Neural cell (in vitro differentiated cells): ENCODE results near the gene TOPORS. TPM values are rescaled to one million over a fixed set of nuclear protein-coding genes. Genes with fewer than 3 reads are reported as not detected.
"Not testable (repeated sequence)": the region's sequence is repeated elsewhere in the genome, so short reads cannot be mapped to it uniquely, and the experiment has no call there.

Experiments used
- H2AFZ ChIP-seq: fragments of 200-600, 300-800 bp; sonication (generic), shearing (Covaris generic); 2 replicates; pipeline ENCODE4 v1.6.0; 2014; ENCODE audit warnings: low read depth, mild to moderate bottlenecking, antibody characterized with exemption, low read length, moderate library complexity
- H3F3A ChIP-seq: fragments of 200-600 bp; shearing (Covaris generic); 2 replicates; pipeline ENCODE4 v1.6.1; 2016; ENCODE audit warnings: mild to moderate bottlenecking, moderate library complexity, mixed read lengths, antibody characterized with exemption, low read length; ENCODE audit not compliant: insufficient read depth, poor library complexity, severe bottlenecking
- H3K27ac ChIP-seq: fragments of 200-600, 300-800 bp; sonication (generic), shearing (Covaris generic); 2 replicates; pipeline ENCODE4 v1.5.1; 2014; ENCODE audit warnings: mild to moderate bottlenecking, low read length, moderate library complexity
- H3K27me3 ChIP-seq: fragments of 300-800, 200-600 bp; sonication (generic), shearing (Covaris generic); 2 replicates; pipeline ENCODE4 v1.6.0; 2014; ENCODE audit warnings: mild to moderate bottlenecking, low read depth, low read length, moderate library complexity; ENCODE audit not compliant: insufficient read depth
- H3K36me3 ChIP-seq: fragments of 300-800, 200-600 bp; sonication (generic), shearing (Covaris generic); 2 replicates; pipeline ENCODE4 v1.5.1; 2014; ENCODE audit warnings: mild to moderate bottlenecking, antibody characterized with exemption, low read length, moderate library complexity; ENCODE audit not compliant: insufficient read depth
- H3K4me2 ChIP-seq: fragments of 300-800, 200-600 bp; sonication (generic), shearing (Covaris generic); 2 replicates; pipeline ENCODE4 v1.6.0; 2014; ENCODE audit warnings: mild to moderate bottlenecking, low read length
- H3K4me3 ChIP-seq: fragments of 300-800, 200-600 bp; sonication (generic), shearing (Covaris generic); 2 replicates; pipeline ENCODE4 v1.5.1; 2014; ENCODE audit warnings: mild to moderate bottlenecking, low read length, moderate library complexity
- H3K79me2 ChIP-seq: fragments of 200-600 bp; shearing (Covaris generic); replicated peaks from 2 replicates; pipeline ENCODE4 v1.6.0; 2014; ENCODE audit warnings: mild to moderate bottlenecking, low read length, moderate library complexity; ENCODE audit not compliant: insufficient read depth
- H3K9ac ChIP-seq: fragments of 300-800, 200-600 bp; sonication (generic), shearing (Covaris generic); 2 replicates; pipeline ENCODE4 v1.6.1; 2016; ENCODE audit warnings: mild to moderate bottlenecking, low read length, mixed read lengths
- H3K9me2 ChIP-seq: fragments of 200-600 bp; shearing (Covaris generic); 2 replicates; pipeline ENCODE4 v1.6.1; 2016; ENCODE audit warnings: mild to moderate bottlenecking, low read length, mixed read lengths; ENCODE audit not compliant: insufficient read depth
- H3K9me3 ChIP-seq: fragments of 200-600, 300-800 bp; sonication (generic), shearing (Covaris generic); 2 replicates; pipeline ENCODE4 v1.6.1; 2016; ENCODE audit warnings: mild to moderate bottlenecking, mixed run types, low read length, moderate library complexity, mixed read lengths
- H4K20me1 ChIP-seq: fragments of 200-600 bp; shearing (Covaris generic); 2 replicates; pipeline ENCODE4 v1.6.1; 2016; ENCODE audit warnings: mild to moderate bottlenecking, mixed run types; ENCODE audit not compliant: insufficient read depth
- EP300 ChIP-seq: fragments of 450-650 bp; conservative IDR thresholded peaks from 2 replicates; pipeline ENCODE4 v1.6.1; 2014; ENCODE audit warnings: antibody characterized with exemption, mild to moderate bottlenecking, moderate library complexity; ENCODE audit not compliant: poor library complexity, severe bottlenecking
- EZH2 ChIP-seq: fragments of 200-600, 300-800 bp; shearing (Covaris generic), sonication (generic); IDR thresholded peaks from 2 replicates; pipeline ENCODE4 v1.6.1; 2014; ENCODE audit warnings: antibody characterized with exemption, low read length, borderline replicate concordance, mild to moderate bottlenecking; ENCODE audit not compliant: insufficient read depth, poor library complexity, severe bottlenecking
- MXI1 ChIP-seq: fragments of 450-650 bp; conservative IDR thresholded peaks from 2 replicates; pipeline ENCODE4 v1.6.1; 2014; ENCODE audit warnings: antibody characterized with exemption, mild to moderate bottlenecking; ENCODE audit not compliant: poor library complexity, severe bottlenecking
- POLR2AphosphoS5 ChIP-seq: IDR thresholded peaks from 2 replicates; pipeline ENCODE4 v1.6.1; 2012
- RAD21 ChIP-seq: fragments of 450-650 bp; conservative IDR thresholded peaks from 2 replicates; pipeline ENCODE4 v1.6.1; 2014; ENCODE audit warnings: antibody characterized with exemption, mild to moderate bottlenecking, moderate library complexity
- SMC3 ChIP-seq: fragments of 450-650 bp; conservative IDR thresholded peaks from 2 replicates; pipeline ENCODE4 v1.6.1; 2014; ENCODE audit warnings: antibody characterized with exemption, mild to moderate bottlenecking, moderate library complexity; ENCODE audit not compliant: poor library complexity
- TAF1 ChIP-seq: IDR thresholded peaks from 2 replicates; pipeline ENCODE4 v1.6.1; 2012; ENCODE audit warnings: low read depth
- polyA minus RNA-seq: library from RNA; depleted of rRNA, polyadenylated mRNA; stranded (reverse); fragments of >200 nt; gene quantifications from 2 replicates; pipeline ENCODE4 v1.2.3, GENCODE V29; 2014
- polyA plus RNA-seq: library from polyadenylated mRNA; depleted of rRNA; stranded (reverse); fragments of >200 nt; gene quantifications from 2 replicates; pipeline ENCODE4 v1.2.3, GENCODE V29; 2014
- TF ChIP-seq, protein P1 (sequence below): IDR thresholded peaks from 2 replicates; pipeline ENCODE4 v1.6.1; 2012; ENCODE audit warnings: borderline replicate concordance
- TF ChIP-seq, protein P2 (sequence below): fragments of 450-650 bp; IDR thresholded peaks from 2 replicates; pipeline ENCODE4 v1.5.1; 2014; ENCODE audit warnings: antibody characterized with exemption, mild to moderate bottlenecking, moderate library complexity; ENCODE audit not compliant: poor library complexity, severe bottlenecking

Gene TOPORS
- polyA plus RNA-seq = 18.0 and 18.6 TPM in 2 replicates
- 53.1 and 55.9 TPM in 2 replicates for polyA minus RNA-seq

- H3K36me3 ChIP-seq = no peaks in the 10 kb centered on the region
- H3K4me3 ChIP-seq = peak within 1 kb of the TSS; percentile 96
- H3K27me3 ChIP-seq = no peaks in the 10 kb centered on the region
- H4K20me1 ChIP-seq = no peaks in the 10 kb centered on the region
- H3K9ac ChIP-seq = peak within 1 kb of the TSS; percentile 85
- H3F3A ChIP-seq = no peaks in the 10 kb centered on the region
- H3K9me3 ChIP-seq = no peaks in the 10 kb centered on the region
- no peaks in the 10 kb centered on the region for H3K9me2 ChIP-seq
- H3K79me2 ChIP-seq = peaks cover 30% of the 10 kb centered on the region
- peak; percentile 40 for TF ChIP-seq SMC3
- no peak for TF ChIP-seq EZH2
- peak; percentile 67 for TF ChIP-seq MXI1
- TF ChIP-seq POLR2AphosphoS5 = peak; percentile 76
- no peak for TF ChIP-seq RAD21
- peak; percentile 99 for TF ChIP-seq TAF1
- TF ChIP-seq, protein P1, sequence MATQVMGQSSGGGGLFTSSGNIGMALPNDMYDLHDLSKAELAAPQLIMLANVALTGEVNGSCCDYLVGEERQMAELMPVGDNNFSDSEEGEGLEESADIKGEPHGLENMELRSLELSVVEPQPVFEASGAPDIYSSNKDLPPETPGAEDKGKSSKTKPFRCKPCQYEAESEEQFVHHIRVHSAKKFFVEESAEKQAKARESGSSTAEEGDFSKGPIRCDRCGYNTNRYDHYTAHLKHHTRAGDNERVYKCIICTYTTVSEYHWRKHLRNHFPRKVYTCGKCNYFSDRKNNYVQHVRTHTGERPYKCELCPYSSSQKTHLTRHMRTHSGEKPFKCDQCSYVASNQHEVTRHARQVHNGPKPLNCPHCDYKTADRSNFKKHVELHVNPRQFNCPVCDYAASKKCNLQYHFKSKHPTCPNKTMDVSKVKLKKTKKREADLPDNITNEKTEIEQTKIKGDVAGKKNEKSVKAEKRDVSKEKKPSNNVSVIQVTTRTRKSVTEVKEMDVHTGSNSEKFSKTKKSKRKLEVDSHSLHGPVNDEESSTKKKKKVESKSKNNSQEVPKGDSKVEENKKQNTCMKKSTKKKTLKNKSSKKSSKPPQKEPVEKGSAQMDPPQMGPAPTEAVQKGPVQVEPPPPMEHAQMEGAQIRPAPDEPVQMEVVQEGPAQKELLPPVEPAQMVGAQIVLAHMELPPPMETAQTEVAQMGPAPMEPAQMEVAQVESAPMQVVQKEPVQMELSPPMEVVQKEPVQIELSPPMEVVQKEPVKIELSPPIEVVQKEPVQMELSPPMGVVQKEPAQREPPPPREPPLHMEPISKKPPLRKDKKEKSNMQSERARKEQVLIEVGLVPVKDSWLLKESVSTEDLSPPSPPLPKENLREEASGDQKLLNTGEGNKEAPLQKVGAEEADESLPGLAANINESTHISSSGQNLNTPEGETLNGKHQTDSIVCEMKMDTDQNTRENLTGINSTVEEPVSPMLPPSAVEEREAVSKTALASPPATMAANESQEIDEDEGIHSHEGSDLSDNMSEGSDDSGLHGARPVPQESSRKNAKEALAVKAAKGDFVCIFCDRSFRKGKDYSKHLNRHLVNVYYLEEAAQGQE = peak; percentile 97
- TF ChIP-seq EP300 = peak; percentile 46
- TF ChIP-seq, protein P2, sequence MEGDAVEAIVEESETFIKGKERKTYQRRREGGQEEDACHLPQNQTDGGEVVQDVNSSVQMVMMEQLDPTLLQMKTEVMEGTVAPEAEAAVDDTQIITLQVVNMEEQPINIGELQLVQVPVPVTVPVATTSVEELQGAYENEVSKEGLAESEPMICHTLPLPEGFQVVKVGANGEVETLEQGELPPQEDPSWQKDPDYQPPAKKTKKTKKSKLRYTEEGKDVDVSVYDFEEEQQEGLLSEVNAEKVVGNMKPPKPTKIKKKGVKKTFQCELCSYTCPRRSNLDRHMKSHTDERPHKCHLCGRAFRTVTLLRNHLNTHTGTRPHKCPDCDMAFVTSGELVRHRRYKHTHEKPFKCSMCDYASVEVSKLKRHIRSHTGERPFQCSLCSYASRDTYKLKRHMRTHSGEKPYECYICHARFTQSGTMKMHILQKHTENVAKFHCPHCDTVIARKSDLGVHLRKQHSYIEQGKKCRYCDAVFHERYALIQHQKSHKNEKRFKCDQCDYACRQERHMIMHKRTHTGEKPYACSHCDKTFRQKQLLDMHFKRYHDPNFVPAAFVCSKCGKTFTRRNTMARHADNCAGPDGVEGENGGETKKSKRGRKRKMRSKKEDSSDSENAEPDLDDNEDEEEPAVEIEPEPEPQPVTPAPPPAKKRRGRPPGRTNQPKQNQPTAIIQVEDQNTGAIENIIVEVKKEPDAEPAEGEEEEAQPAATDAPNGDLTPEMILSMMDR = peak; percentile 31
- H3K4me2 ChIP-seq = peak within 1 kb of the TSS; percentile 95
- H3K27ac ChIP-seq = peak within 1 kb of the TSS; percentile 92
- H2AFZ ChIP-seq = peak within 1 kb of the TSS; percentile 53
Observed at GRCh38 chr9:32552172-32552872, at the start of gene TOPORS, which contains the start of gene SMIM27. TOPORS (minus strand) TSS chr9:32552586; CDS start chr9:32552436, 150 bp downstream. SMIM27 (plus strand) TSS chr9:32552327; CDS start chr9:32552435, 108 bp downstream.

GRCh38 chr9:32599021-32599420 is 46.6 kb upstream of the TOPORS start:
- H3K27ac ChIP-seq, H3K9me3 ChIP-seq, H3K27me3 ChIP-seq, H2AFZ ChIP-seq, H3K9me2 ChIP-seq, H3F3A ChIP-seq, H3K79me2 ChIP-seq, H3K9ac ChIP-seq, H3K4me3 ChIP-seq, H3K4me2 ChIP-seq, H3K36me3 ChIP-seq, H4K20me1 ChIP-seq: not testable (repeated sequence)
